MM.1S (cell line): ENCODE measurements around the gene PATJ.
"Not testable (repeated sequence)": the region's sequence is repeated elsewhere in the genome, so short reads cannot be mapped to it uniquely, and the experiment has no call there.

ENCODE experiments used
- DNase-seq: peaks from one replicate; pipeline ENCODE4 v3.0.0-alpha.2; 2015
- H2AFZ ChIP-seq: fragments of 300-600 bp; sonication (generic); 2 replicates; pipeline ENCODE4 v1.6.0; 2016; ENCODE audit warnings: antibody characterized with exemption, low read length
- H3F3A ChIP-seq: fragments of 300-600 bp; sonication (generic); 2 replicates; pipeline ENCODE4 v1.6.1; 2016; ENCODE audit warnings: mild to moderate bottlenecking, antibody characterized with exemption, low read length, moderate library complexity, mixed read lengths; ENCODE audit not compliant: insufficient read depth
- H3K27ac ChIP-seq: fragments of 300-600 bp; sonication (generic); 2 replicates; pipeline ENCODE4 v1.5.1; 2016; ENCODE audit warnings: mild to moderate bottlenecking, low read length
- H3K27me3 ChIP-seq: fragments of 300-600 bp; sonication (generic); replicated peaks from 2 replicates; pipeline ENCODE4 v1.6.0; 2016; ENCODE audit warnings: low read length; ENCODE audit not compliant: insufficient read depth
- H3K36me3 ChIP-seq: fragments of 300-600 bp; sonication (generic); replicated peaks from 2 replicates; pipeline ENCODE4 v1.6.1; 2016; ENCODE audit warnings: mild to moderate bottlenecking, low read length, mixed read lengths; ENCODE audit not compliant: insufficient read depth
- H3K4me1 ChIP-seq: fragments of 300-600 bp; sonication (generic); 2 replicates; pipeline ENCODE4 v1.6.1; 2016; ENCODE audit warnings: low read length, mixed read lengths
- H3K4me2 ChIP-seq: fragments of 300-600 bp; sonication (generic); 2 replicates; pipeline ENCODE4 v1.6.0; 2016; ENCODE audit warnings: low read depth, low read length
- H3K4me3 ChIP-seq: fragments of 300-600 bp; sonication (generic); 2 replicates; pipeline ENCODE4 v1.5.1; 2016; ENCODE audit warnings: low read length, mixed read lengths
- H3K79me2 ChIP-seq: fragments of 300-600 bp; sonication (generic); 2 replicates; pipeline ENCODE4 v1.6.1; 2016; ENCODE audit warnings: mixed run types, low read length, mixed read lengths
- H3K9ac ChIP-seq: fragments of 300-600 bp; sonication (generic); 2 replicates; pipeline ENCODE4 v1.6.1; 2016; ENCODE audit warnings: low read length, mixed read lengths
- H3K9me2 ChIP-seq: fragments of 300-600 bp; sonication (generic); replicated peaks from 2 replicates; pipeline ENCODE4 v1.6.1; 2016; ENCODE audit warnings: mild to moderate bottlenecking, low read length, mixed read lengths; ENCODE audit not compliant: insufficient read depth
- H3K9me3 ChIP-seq: fragments of 300-600 bp; sonication (generic); replicated peaks from 2 replicates; pipeline ENCODE4 v1.6.1; 2016; ENCODE audit warnings: mild to moderate bottlenecking, low read length, mixed read lengths; ENCODE audit not compliant: insufficient read depth
- H4K20me1 ChIP-seq: fragments of 300-600 bp; sonication (generic); 2 replicates; pipeline ENCODE4 v1.6.1; 2016; ENCODE audit warnings: mild to moderate bottlenecking, low read length, moderate library complexity, mixed read lengths; ENCODE audit not compliant: insufficient read depth
- CTCF ChIP-seq: fragments of 300-600 bp; sonication (generic); IDR thresholded peaks from 2 replicates; pipeline ENCODE4 v1.5.1; 2016; ENCODE audit warnings: antibody characterized with exemption, low read length, mixed read lengths
- EZH2 ChIP-seq: fragments of 300-600 bp; sonication (generic); optimal IDR thresholded peaks from 2 replicates; pipeline ENCODE3; 2017; ENCODE audit warnings: low read depth, mild to moderate bottlenecking, antibody characterized with exemption, low read length, mixed read lengths
- EZH2phosphoT487 ChIP-seq: fragments of 300-600 bp; sonication (generic); IDR thresholded peaks from 2 replicates; pipeline ENCODE4 v1.6.1; 2018; ENCODE audit warnings: antibody characterized with exemption, low read length

PATJ gene

GRCh38 chr1:61790837-61791236 lies 48.6 kb downstream of the PATJ start:
- Histone ChIP-seq H3K79me2 (no peaks in the 10 kb centered on the region), H3F3A (no peaks in the 10 kb centered on the region), H3K9me2 (no peaks in the 10 kb centered on the region), H3K36me3 (no peaks in the 10 kb centered on the region), H3K9ac (no peak overlapping the region), H3K9me3 (no peaks in the 10 kb centered on the region), H2AFZ (no peak overlapping the region), H3K4me1 (no peaks in the 10 kb centered on the region), H3K4me2 (no peak overlapping the region), H3K4me3 (no peak overlapping the region), H4K20me1 (no peaks in the 10 kb centered on the region), H3K27ac (no peak overlapping the region), H3K27me3 (no peaks in the 10 kb centered on the region)
- DNase-seq: no peak
- TF ChIP-seq EZH2: no peak
- no peak for TF ChIP-seq CTCF
- TF ChIP-seq EZH2phosphoT487: no peak

GRCh38 chr1:61797045-61797755 lies 54.9 kb downstream of the PATJ start:
- H3K9ac ChIP-seq: no peak overlapping the region
- no peaks in the 10 kb centered on the region for H3K27me3 ChIP-seq
- peaks cover 6% of the 10 kb centered on the region; the same call in 1 of the 2 replicates for H3K4me1 ChIP-seq
- H2AFZ ChIP-seq: no peak overlapping the region
- H3K4me2 ChIP-seq: no peak overlapping the region
- H3K4me3 ChIP-seq: no peak overlapping the region
- TF ChIP-seq EZH2phosphoT487 (no peak), EZH2 (no peak), CTCF (no peak)
- H3K27ac ChIP-seq: no peak overlapping the region
- H3F3A ChIP-seq: no peaks in the 10 kb centered on the region
- H4K20me1 ChIP-seq: no peaks in the 10 kb centered on the region
- no peaks in the 10 kb centered on the region for H3K79me2 ChIP-seq
- H3K36me3 ChIP-seq: no peaks in the 10 kb centered on the region
- H3K9me2 ChIP-seq: no peaks in the 10 kb centered on the region
- H3K9me3 ChIP-seq: no peaks in the 10 kb centered on the region
- DNase-seq: no peak

GRCh38 chr1:61801047-61801446 lies 58.8 kb downstream of the PATJ start:
- DNase-seq, H3K9me2 ChIP-seq, H4K20me1 ChIP-seq, H3F3A ChIP-seq, H3K9ac ChIP-seq, H3K4me1 ChIP-seq, H3K27me3 ChIP-seq, H3K36me3 ChIP-seq, H3K27ac ChIP-seq, H2AFZ ChIP-seq, H3K4me2 ChIP-seq, H3K4me3 ChIP-seq, H3K79me2 ChIP-seq, H3K9me3 ChIP-seq: not testable (repeated sequence)

- Histone ChIP-seq H3K27ac (no peak overlapping the region), H3K27me3 (no peaks in the 10 kb centered on the region), H3K9me3 (no peaks in the 10 kb centered on the region), H3F3A (no peaks in the 10 kb centered on the region), H4K20me1 (no peaks in the 10 kb centered on the region), H3K4me2 (no peak overlapping the region), H3K9ac (no peak overlapping the region), H3K9me2 (no peaks in the 10 kb centered on the region), H3K4me3 (no peak overlapping the region), H2AFZ (no peak overlapping the region), H3K36me3 (no peaks in the 10 kb centered on the region), H3K79me2 (no peaks in the 10 kb centered on the region), H3K4me1 (no peaks in the 10 kb centered on the region)
- no peak for TF ChIP-seq EZH2
- TF ChIP-seq CTCF: no peak
- no peak for TF ChIP-seq EZH2phosphoT487
- DNase-seq: no peak
These were observed 65.4 kb downstream of the PATJ start for GRCh38 chr1:61807606-61808140.
